Caco-2 (cell line): ENCODE results near the gene GRN. TPM values are rescaled to one million over a fixed set of nuclear protein-coding genes. Genes with fewer than 3 reads are reported as not detected.
A peak's percentile ranks its signal among the peaks of the same experiment; 100 is the strongest.

Source experiments
- BruUV-seq: library from RNA; stranded (reverse); fragments of 400-500 nt; replicated peaks from 2 replicates; lab custom pipeline; 2021; lab: Mats Ljungman, UMichigan
- CTCF ChIA-PET: fragments of 300-600 bp; sonication (Branson Sonifier 250); formaldehyde crosslinking; loops from one replicate; lab custom pipeline; 2022; ENCODE audit warnings: antibody characterized with exemption; lab: Charles Lee
- POLR2A ChIA-PET: fragments of 300-600 bp; sonication (Branson Sonifier 250); formaldehyde crosslinking; loops from one replicate; lab custom pipeline; 2022; ENCODE audit warnings: antibody characterized with exemption; lab: Charles Lee
- DNase-seq, 2 experiments: peaks; one replicate each; pipeline versions ENCODE4 v3.0.0 to v3.0.0-alpha.2; 2020 to 2022
- H3K27me3 ChIP-seq: replicated peaks from 2 replicates; pipeline ENCODE4 v1.6.0; 2011; ENCODE audit warnings: low read length; ENCODE audit not compliant: control insufficient read depth, insufficient read depth
- H3K36me3 ChIP-seq: 2 replicates; pipeline ENCODE4 v1.5.1; 2011; ENCODE audit warnings: low read length; ENCODE audit not compliant: control insufficient read depth, insufficient read depth
- H3K4me1 ChIP-seq: fragments of 250-450 bp; sonication (Bioruptor Pico); 2 replicates; pipeline ENCODE4 v1.5.1; 2020; ENCODE audit warnings: mild to moderate bottlenecking
- H3K4me3 ChIP-seq: 2 replicates; pipeline ENCODE4 v1.5.1; 2011; ENCODE audit warnings: low read depth, mild to moderate bottlenecking, control low read depth, low read length
- H3K9me3 ChIP-seq: fragments of 250-450 bp; sonication (Bioruptor Pico); 2 replicates; pipeline ENCODE4 v1.5.1; 2020; ENCODE audit warnings: mild to moderate bottlenecking, moderate library complexity
- H3K27ac Mint-ChIP-seq: one replicate; pipeline ENCODE4 v1.8.0; 2022; ENCODE audit warnings: mixed read lengths; ENCODE audit not compliant: unreplicated experiment
- H3K27me3 Mint-ChIP-seq: one replicate; pipeline ENCODE4 v1.8.0; 2022; ENCODE audit warnings: mixed read lengths; ENCODE audit not compliant: insufficient read depth, unreplicated experiment
- H3K36me3 Mint-ChIP-seq: one replicate; pipeline ENCODE4 v1.8.0; 2022; ENCODE audit warnings: mild to moderate bottlenecking, mixed read lengths; ENCODE audit not compliant: insufficient read depth, unreplicated experiment
- H3K4me1 Mint-ChIP-seq: one replicate; pipeline ENCODE4 v1.8.0; 2022; ENCODE audit warnings: low read depth, mixed read lengths; ENCODE audit not compliant: unreplicated experiment
- H3K4me3 Mint-ChIP-seq: one replicate; pipeline ENCODE4 v1.8.0; 2022; ENCODE audit warnings: mild to moderate bottlenecking, moderate library complexity, mixed read lengths; ENCODE audit not compliant: unreplicated experiment
- H3K9me3 Mint-ChIP-seq: one replicate; pipeline ENCODE4 v1.8.0; 2022; ENCODE audit warnings: mixed read lengths; ENCODE audit not compliant: unreplicated experiment
- CTCF ChIP-seq, 2 experiments: fragments of 200-600 bp in 1 of 2; IDR thresholded peaks; 1 replicate in 1 of 2; 2 replicates in 1 of 2; pipeline versions ENCODE4 v1.5.1 to v1.8.0; 2011 to 2022; ENCODE audit warnings: antibody characterized with exemption in 1 of 2, control low read depth in 1 of 2, inconsistent platforms in 1 of 2, low read depth in 1 of 2, low read length in 1 of 2, mild to moderate bottlenecking in 1 of 2, moderate library complexity in 1 of 2; ENCODE audit not compliant: insufficient read depth in 1 of 2, severe bottlenecking in 1 of 2, unreplicated experiment in 1 of 2
- intact Hi-C: fragments of 100-400 bp; cut with micrococcal nuclease; formaldehyde crosslinking; loops from one replicate; pipeline ENCODE4 v1.10.0; 2022; ENCODE audit not compliant: unreplicated experiment
- total RNA-seq: library from RNA; stranded (reverse); gene quantifications from 2 replicates; pipeline ENCODE4 v1.2.3, GENCODE V29; 2022

GRN gene
- total RNA-seq, 1 experiment from 2014 or later = 167 TPM

DNA sequence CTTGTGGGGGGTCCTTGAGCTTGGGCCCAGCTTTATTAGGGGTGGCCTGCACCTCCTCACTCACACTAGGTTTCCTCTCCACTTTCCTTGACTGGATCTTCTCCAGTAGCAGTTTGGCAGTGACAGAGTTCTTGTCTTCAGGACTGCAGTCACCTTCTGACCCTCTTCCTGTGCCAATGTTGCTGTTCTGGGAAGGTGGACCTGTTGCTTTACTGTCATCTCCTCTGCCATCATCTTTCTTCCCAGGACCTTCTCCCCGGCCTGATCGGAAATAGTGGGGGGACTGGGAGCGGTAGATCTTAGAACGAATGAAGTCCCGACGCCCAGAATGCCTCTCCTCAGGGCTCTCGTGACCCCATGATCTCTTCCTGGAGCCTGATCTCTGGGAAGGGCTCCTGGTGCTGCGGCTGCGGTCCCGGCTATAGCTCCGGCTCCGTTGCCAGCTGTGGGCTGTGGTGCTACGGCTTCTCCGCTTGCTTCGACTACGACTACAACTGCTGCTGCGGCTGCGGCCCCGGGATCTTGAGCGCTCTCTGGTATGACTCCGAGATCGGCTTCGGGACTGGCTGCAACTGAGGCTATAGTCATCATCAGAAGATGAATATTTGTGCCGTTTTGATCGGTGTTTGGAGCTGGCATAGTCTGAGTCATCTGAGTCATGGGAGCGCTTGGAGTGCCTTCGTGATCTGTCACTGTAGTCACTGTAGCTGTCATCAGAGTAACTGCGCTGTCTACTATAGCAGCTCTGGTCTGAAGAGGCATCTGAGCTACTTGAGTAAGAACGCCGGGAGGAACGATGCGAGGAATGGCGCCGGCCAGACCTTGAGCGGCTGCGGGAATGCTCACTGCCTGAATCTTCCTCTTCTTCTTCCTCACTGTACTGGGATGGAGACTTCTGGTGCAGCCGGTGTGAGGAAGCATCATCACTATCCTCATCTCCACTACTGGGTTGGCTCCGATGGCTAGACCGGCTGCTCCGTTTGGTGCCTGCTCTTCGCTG lies 53.9 kb downstream of the GRN start:
- no peaks in the 10 kb centered on the region for H3K9me3 ChIP-seq
- H3K4me1 Mint-ChIP-seq = no peaks in the 10 kb centered on the region
- no peak overlapping the region for H3K4me3 Mint-ChIP-seq
- H3K9me3 Mint-ChIP-seq = no peaks in the 10 kb centered on the region
- POLR2A ChIA-PET = no interaction called here
- CTCF ChIA-PET = interaction anchor here (0.6 to 1.1 kb wide), 2 partner anchors 13 to 73 kb away, joined by 3 read pairs; no protein-coding TSS in a partner anchor
- intact Hi-C loops = no loop called here
- no peaks in the 10 kb centered on the region for H3K4me1 ChIP-seq
- no peak for DNase-seq
- peak overlapping the region; percentile 20 for H3K27ac Mint-ChIP-seq
- TF ChIP-seq CTCF (IDR thresholded peaks at IDR 0.05; ENCODE audit: insufficient read depth in 1 of 2, low read depth in 1 of 2, low read length in 1 of 2, severe bottlenecking in 1 of 2, unreplicated experiment in 1 of 2) = no peak
- H3K36me3 ChIP-seq = peaks cover 4% of the 10 kb centered on the region
- H3K36me3 Mint-ChIP-seq = peaks cover 89% of the 10 kb centered on the region
- no peaks in the 10 kb centered on the region for H3K27me3 ChIP-seq
- no peaks in the 10 kb centered on the region for H3K27me3 Mint-ChIP-seq
- no TSS peak for BruUV-seq
- no peak overlapping the region for H3K4me3 ChIP-seq

DNA sequence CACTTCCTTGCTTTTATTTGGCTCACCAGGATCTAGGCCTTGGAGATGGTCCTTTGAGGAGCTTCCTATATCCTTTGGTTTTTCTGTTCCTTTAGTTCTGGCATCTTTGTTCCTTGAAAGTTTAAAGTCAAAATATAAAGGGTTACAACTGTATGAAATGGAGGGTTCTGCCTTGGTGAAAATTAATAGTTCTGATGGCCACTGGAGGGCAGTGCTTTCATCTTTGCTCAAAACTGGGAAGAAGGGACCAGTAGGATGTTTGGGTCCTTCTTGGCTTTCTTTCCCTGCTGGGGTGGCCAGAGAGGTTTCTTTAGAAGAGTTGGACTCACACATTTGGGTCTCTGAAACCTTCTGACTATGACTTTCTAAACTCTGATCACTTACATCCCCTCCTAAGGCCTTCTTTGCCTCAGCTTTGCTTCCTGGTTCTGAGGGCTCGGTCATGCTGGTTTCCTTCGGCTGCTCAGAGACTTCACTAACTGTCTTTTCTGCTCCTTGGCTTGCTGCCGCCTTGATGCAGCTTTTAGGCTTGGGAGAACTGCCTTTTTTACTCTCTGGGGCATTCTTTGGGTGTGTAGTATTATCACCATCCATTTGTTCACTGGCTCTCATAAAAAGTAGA lies 55.2 kb downstream of the GRN start:
- POLR2A ChIA-PET = no interaction called here
- DNase-seq = peak in 1 of 2 experiments; percentile 37
- intact Hi-C loops = loop anchor here (2.0 to 5.0 kb wide), 2 partner anchors 122 to 237 kb away; no protein-coding TSS in a partner anchor

More for the DNA sequence above, 55.2 kb downstream of the GRN start:
- Mint-ChIP-seq H3K27me3 (no peaks in the 10 kb centered on the region), H3K27ac (peak overlapping the region; percentile 40), H3K9me3 (no peaks in the 10 kb centered on the region), H3K36me3 (peaks cover 86% of the 10 kb centered on the region), H3K4me1 (no peaks in the 10 kb centered on the region), H3K4me3 (no peak overlapping the region)
- Histone ChIP-seq H3K36me3 (peaks cover 4% of the 10 kb centered on the region), H3K4me3 (no peak overlapping the region), H3K4me1 (no peaks in the 10 kb centered on the region), H3K9me3 (no peaks in the 10 kb centered on the region), H3K27me3 (no peaks in the 10 kb centered on the region)
- CTCF ChIA-PET = no interaction called here
- no TSS peak for BruUV-seq
- peak; percentile 48 to 58 for TF ChIP-seq CTCF (IDR thresholded peaks at IDR 0.05; ENCODE audit: insufficient read depth in 1 of 2, low read depth in 1 of 2, low read length in 1 of 2, severe bottlenecking in 1 of 2, unreplicated experiment in 1 of 2)

Other genes with a start within 250 kb of the GRN start
- gene HDAC5, start 221.7 kb upstream of the GRN start, total RNA-seq = 25.9 and 27.0 TPM in 2 replicates
- gene HROB, start 203.4 kb upstream of the GRN start, total RNA-seq = 15.2 and 17.0 TPM in 2 replicates
- gene ASB16, start 174.6 kb upstream of the GRN start, total RNA-seq = 0.26 TPM in 1 of 2 replicates, not detected in the other
- 28.4 and 30.3 TPM in 2 replicates for gene TMUB2, start 158.3 kb upstream of the GRN start, total RNA-seq
- gene ATXN7L3, start 145.4 kb upstream of the GRN start, total RNA-seq = 91.2 and 92.0 TPM in 2 replicates
- gene UBTF, start 125.6 kb upstream of the GRN start, total RNA-seq = 66.0 and 74.3 TPM in 2 replicates
- not detected in 2 replicates for gene SLC4A1, start 77.2 kb upstream of the GRN start, total RNA-seq
- gene RUNDC3A, start 36.7 kb upstream of the GRN start, total RNA-seq = 0.34 and 0.53 TPM in 2 replicates
- gene SLC25A39, start 20.5 kb upstream of the GRN start, total RNA-seq = 155 and 172 TPM in 2 replicates
- 3.0 and 3.6 TPM in 2 replicates for gene FAM171A2, start 18.6 kb downstream of the GRN start, total RNA-seq
- gene ITGA2B, start 44.3 kb downstream of the GRN start, total RNA-seq = 5.9 and 6.9 TPM in 2 replicates
- 53.4 and 55.5 TPM in 2 replicates for gene GPATCH8, start 158.1 kb downstream of the GRN start, total RNA-seq
- gene FZD2, start 212.2 kb downstream of the GRN start, total RNA-seq = 36.4 and 39.5 TPM in 2 replicates